SJCRH30 (cell line): ENCODE results near the gene HESX1. TPM values are rescaled to one million over a fixed set of nuclear protein-coding genes. Genes with fewer than 3 reads are reported as not detected.
A peak's percentile ranks its signal among the peaks of the same experiment; 100 is the strongest.

ENCODE experiments used
- DNase-seq, 2 experiments: peaks; one replicate each; pipeline ENCODE4 v3.0.0-alpha.2; 2015 to 2020
- H3K27ac ChIP-seq: fragments of 250-450 bp; sonication (Bioruptor Pico); 2 replicates; pipeline ENCODE4 v1.5.1; 2020; ENCODE audit warnings: mild to moderate bottlenecking, moderate library complexity
- H3K27me3 ChIP-seq: fragments of 250-450 bp; sonication (Bioruptor Pico); 2 replicates; pipeline ENCODE4 v1.5.1; 2020; ENCODE audit warnings: mild to moderate bottlenecking, moderate library complexity
- H3K36me3 ChIP-seq: fragments of 250-450 bp; sonication (Bioruptor Pico); 2 replicates; pipeline ENCODE4 v1.5.1; 2020; ENCODE audit warnings: mild to moderate bottlenecking, moderate library complexity
- H3K4me1 ChIP-seq: fragments of 250-450 bp; sonication (Bioruptor Pico); 2 replicates; pipeline ENCODE4 v1.5.1; 2020; ENCODE audit warnings: mild to moderate bottlenecking, moderate library complexity
- H3K4me3 ChIP-seq: fragments of 250-450 bp; sonication (Bioruptor Pico); 2 replicates; pipeline ENCODE4 v1.5.1; 2020; ENCODE audit warnings: mild to moderate bottlenecking, moderate library complexity
- H3K9me3 ChIP-seq: fragments of 250-450 bp; sonication (Bioruptor Pico); replicated peaks from 2 replicates; pipeline ENCODE4 v1.5.1; 2020; ENCODE audit warnings: mild to moderate bottlenecking, moderate library complexity
- total RNA-seq: library from RNA; depleted of rRNA; stranded (reverse); fragments of >200 nt; shearing (Covaris generic); gene quantifications from 2 replicates; pipeline ENCODE4 v1.2.3, GENCODE V29; 2014

HESX1 gene
- total RNA-seq, 1 experiment from 2014 or later = 1.7 TPM

- Histone ChIP-seq H3K4me1 (peaks cover 41% of the 10 kb centered on the region), H3K4me3 (no peak overlapping the region), H3K27ac (no peak overlapping the region), H3K9me3 (no peaks in the 10 kb centered on the region), H3K27me3 (no peaks in the 10 kb centered on the region), H3K36me3 (no peaks in the 10 kb centered on the region)
- no peak for DNase-seq
These were observed 38.8 kb downstream of the HESX1 start for GRCh38 chr3:57160765-57161538.

GRCh38 chr3:57160076-57160764 lies 39.6 kb downstream of the HESX1 start:
- no peaks in the 10 kb centered on the region for H3K36me3 ChIP-seq
- no peak overlapping the region for H3K4me3 ChIP-seq
- no peaks in the 10 kb centered on the region for H3K9me3 ChIP-seq
- peaks cover 39% of the 10 kb centered on the region for H3K4me1 ChIP-seq
- DNase-seq = peak in 1 of 2 experiments; percentile 41
- H3K27me3 ChIP-seq = no peaks in the 10 kb centered on the region
- H3K27ac ChIP-seq = no peak overlapping the region

DNA sequence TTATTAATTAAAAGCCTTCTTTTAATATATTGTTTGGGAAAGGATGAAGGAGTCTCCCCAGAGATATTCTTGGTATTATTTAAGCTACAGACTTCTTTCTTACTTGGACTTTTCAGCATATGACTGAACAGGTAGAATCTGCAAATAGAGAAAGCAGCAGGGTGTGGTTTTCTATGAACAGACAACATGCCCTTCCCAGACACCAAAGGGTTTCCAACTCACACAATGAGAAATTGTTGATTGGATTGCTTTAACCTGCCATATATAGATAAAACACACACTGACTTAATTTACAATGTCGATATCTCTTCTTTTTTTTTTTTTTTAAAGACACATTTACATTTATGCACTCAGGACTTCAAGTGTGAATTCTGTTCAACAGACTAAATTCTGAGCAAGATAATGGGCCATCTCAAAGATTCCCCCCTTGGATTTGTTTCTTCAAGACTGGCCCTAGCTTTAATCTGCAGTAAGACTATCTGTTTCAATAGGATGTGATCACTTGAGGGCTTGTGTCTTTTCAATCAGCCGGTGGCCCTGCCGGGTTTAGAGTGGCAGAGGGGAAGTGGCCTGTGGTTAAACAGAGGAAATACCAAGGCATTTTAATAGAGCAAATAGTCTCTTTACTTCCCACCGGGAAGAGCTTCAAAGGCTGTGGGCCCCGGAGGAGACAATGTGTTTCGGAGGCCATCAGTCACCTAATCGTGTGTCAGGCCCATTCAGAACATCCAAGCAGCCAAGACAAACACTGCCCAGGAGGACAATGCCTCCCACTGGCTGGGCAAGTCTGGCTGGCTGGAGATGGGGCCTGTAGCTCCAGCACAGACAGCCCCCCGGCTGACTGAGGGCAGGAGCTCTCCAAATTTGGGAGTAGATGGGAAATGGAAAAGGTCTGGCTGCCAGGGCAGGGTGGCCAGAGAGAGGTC lies 40.7 kb downstream of the HESX1 start:
- Histone ChIP-seq H3K27me3 (no peaks in the 10 kb centered on the region), H3K9me3 (no peaks in the 10 kb centered on the region), H3K4me1 (peaks cover 45% of the 10 kb centered on the region), H3K4me3 (no peak overlapping the region), H3K27ac (peak overlapping the region; percentile 39), H3K36me3 (no peaks in the 10 kb centered on the region)
- DNase-seq = peak; percentile 48 to 62

DNA sequence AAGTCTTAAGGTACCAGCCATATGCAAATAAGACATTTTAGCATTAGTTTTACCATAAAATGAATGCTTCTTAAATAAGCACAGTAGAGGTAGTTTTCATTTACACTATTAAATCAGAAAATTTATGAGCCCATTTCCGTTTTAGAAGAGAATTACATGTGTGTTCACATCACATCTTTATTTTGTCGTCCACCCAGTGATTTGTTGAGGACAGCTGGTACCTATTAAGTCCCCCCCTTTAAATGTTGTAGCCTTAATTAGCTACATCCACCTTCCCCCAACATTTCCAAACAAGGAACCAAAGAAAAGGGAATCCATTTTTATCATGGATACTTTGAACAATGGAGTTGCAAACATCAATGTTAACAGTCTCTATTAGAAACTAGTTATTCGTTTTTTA lies 41.5 kb downstream of the HESX1 start:
- H3K27me3 ChIP-seq = no peaks in the 10 kb centered on the region
- no peaks in the 10 kb centered on the region for H3K9me3 ChIP-seq
- no peak overlapping the region for H3K27ac ChIP-seq
- peaks cover 49% of the 10 kb centered on the region for H3K4me1 ChIP-seq
- DNase-seq = no peak
- no peaks in the 10 kb centered on the region for H3K36me3 ChIP-seq
- H3K4me3 ChIP-seq = no peak overlapping the region

GRCh38 chr3:57157545-57157944 lies 42.2 kb downstream of the HESX1 start:
- Histone ChIP-seq H3K36me3 (no peaks in the 10 kb centered on the region), H3K27me3 (no peaks in the 10 kb centered on the region), H3K9me3 (no peaks in the 10 kb centered on the region), H3K4me1 (peaks cover 53% of the 10 kb centered on the region), H3K4me3 (no peak overlapping the region), H3K27ac (no peak overlapping the region)
- no peak for DNase-seq

- Histone ChIP-seq H3K4me1 (peaks cover 61% of the 10 kb centered on the region), H3K4me3 (no peak overlapping the region), H3K27me3 (no peaks in the 10 kb centered on the region), H3K27ac (peak overlapping the region; percentile 12; the same call in 1 of the 2 replicates), H3K36me3 (no peaks in the 10 kb centered on the region), H3K9me3 (no peaks in the 10 kb centered on the region)
- DNase-seq = no peak
These were observed 44.5 kb downstream of the HESX1 start for GRCh38 chr3:57155310-57155643.

DNA sequence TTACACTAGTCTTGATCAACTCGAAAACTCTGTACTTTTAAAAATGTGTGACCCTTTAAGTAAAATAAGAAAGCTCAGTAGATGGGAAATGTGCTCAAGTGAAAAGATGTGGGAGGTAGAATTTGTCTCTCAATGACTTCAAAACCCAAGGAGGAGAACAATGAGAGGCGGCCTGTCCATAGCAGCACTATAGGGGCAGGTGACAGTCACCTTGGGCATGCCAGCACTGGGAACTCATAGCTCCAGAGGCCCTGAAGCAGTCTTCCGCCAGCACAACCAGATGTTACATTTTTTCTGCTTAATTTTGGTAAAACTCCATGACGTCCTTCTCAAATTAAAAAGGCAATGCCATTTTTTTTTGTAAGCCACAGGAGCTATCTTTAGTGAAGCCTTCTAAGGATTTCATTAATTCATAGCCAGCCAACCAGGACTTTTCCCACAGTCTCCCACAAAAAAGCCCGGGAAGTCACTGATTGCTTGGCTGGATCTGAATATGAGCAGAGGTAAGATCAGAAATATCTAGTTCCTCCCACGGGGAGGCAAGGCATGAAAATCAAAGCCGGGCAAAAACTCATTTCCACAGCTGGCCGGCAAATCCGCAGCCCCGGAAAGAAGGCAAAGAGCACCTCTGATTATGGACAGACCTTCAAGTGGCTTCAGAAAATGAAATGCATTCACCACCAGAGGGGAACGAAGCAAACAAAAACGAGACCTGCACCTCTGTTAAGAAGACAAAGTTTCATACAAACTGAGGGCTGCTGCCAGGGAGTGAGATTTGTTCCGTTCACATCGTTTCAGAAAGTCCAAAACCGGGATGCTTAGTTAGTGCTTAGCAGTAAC lies 45.1 kb downstream of the HESX1 start:
- Histone ChIP-seq H3K9me3 (no peaks in the 10 kb centered on the region), H3K4me3 (no peak overlapping the region), H3K27ac (peak overlapping the region; percentile 12; the same call in 1 of the 2 replicates), H3K4me1 (peaks cover 59% of the 10 kb centered on the region), H3K27me3 (no peaks in the 10 kb centered on the region), H3K36me3 (no peaks in the 10 kb centered on the region)
- peak in 1 of 2 experiments; percentile 50 for DNase-seq

- peak overlapping the region; percentile 76 for H3K27ac ChIP-seq
- peaks cover 46% of the 10 kb centered on the region for H3K4me1 ChIP-seq
- no peaks in the 10 kb centered on the region for H3K9me3 ChIP-seq
- H3K36me3 ChIP-seq = no peaks in the 10 kb centered on the region
- peak overlapping the region; percentile 46 for H3K4me3 ChIP-seq
- peak; percentile 72 to 77 for DNase-seq
- H3K27me3 ChIP-seq = no peaks in the 10 kb centered on the region
These were observed 47.3 kb downstream of the HESX1 start for GRCh38 chr3:57152151-57153143.

- DNase-seq = peak in 1 of 2 experiments; percentile 56
- H3K4me1 ChIP-seq = peaks cover 46% of the 10 kb centered on the region
- H3K36me3 ChIP-seq = no peaks in the 10 kb centered on the region
- no peaks in the 10 kb centered on the region for H3K9me3 ChIP-seq
- H3K4me3 ChIP-seq = peak overlapping the region; percentile 46
- H3K27ac ChIP-seq = peak overlapping the region; percentile 76
- no peaks in the 10 kb centered on the region for H3K27me3 ChIP-seq
These were observed 48.0 kb downstream of the HESX1 start for GRCh38 chr3:57151749-57152148.

DNA sequence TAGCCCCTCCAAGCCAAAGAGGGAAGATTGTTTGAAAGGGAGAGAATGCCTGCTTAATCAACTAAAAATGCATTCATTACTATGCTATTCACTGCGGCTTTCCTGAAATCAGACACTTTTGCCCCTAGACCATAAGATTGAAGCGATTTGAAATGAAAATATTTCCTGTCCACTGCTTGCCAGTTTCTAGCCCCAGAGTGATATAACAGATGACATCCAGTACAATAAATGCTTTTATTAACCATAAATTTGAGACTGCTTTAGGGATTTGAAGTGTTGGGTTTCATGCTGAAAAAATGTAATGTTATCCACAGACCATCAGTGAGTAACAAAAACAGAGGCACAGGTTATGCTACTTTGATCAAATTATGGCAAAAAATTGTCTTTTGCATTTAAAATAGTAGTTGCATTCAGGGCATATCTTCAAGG lies 48.7 kb downstream of the HESX1 start:
- no peaks in the 10 kb centered on the region for H3K9me3 ChIP-seq
- H3K27me3 ChIP-seq = no peaks in the 10 kb centered on the region
- H3K27ac ChIP-seq = peak overlapping the region; percentile 76
- H3K36me3 ChIP-seq = peaks cover 2% of the 10 kb centered on the region; the same call in 1 of the 2 replicates
- peaks cover 48% of the 10 kb centered on the region for H3K4me1 ChIP-seq
- peak; percentile 40 to 81 for DNase-seq
- peak overlapping the region; percentile 46 for H3K4me3 ChIP-seq

DNA sequence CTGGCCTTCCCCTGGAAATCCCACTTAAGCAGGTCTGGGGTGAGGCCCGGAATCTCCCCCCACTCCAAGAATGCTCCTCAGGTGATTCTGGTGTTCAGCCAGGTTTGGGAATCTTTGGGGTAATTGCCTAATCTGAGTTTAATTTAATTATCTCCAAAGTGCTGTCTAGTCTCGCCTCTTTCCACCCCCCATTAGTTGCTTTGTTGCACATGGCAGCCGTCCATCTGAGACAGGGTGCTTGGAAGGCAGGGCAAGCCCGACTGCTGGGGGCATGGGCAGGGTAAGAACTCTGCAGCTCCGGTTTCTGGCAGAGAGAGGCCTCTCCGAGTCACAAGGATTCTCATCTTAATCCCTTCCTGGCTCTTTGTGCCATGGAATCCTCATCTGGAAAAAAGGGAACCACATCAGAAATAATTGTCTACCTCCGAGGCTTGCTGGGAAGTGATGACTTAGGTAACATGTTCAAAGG lies 49.6 kb downstream of the HESX1 start:
- Histone ChIP-seq H3K36me3 (peaks cover 2% of the 10 kb centered on the region; the same call in 1 of the 2 replicates), H3K27me3 (no peaks in the 10 kb centered on the region), H3K9me3 (no peaks in the 10 kb centered on the region), H3K4me3 (peak overlapping the region; percentile 27), H3K27ac (peak overlapping the region; percentile 76), H3K4me1 (peaks cover 46% of the 10 kb centered on the region)
- peak; percentile 68 to 81 for DNase-seq
